Measurements from ENCODE around the gene IMPA2.
"Not testable (repeated sequence)": the region's sequence is repeated elsewhere in the genome, so short reads cannot be mapped to it uniquely, and the experiment has no call there.

IMPA2 gene

GRCh38 chr18:12036201-12036751 lies 55.0 kb downstream of the IMPA2 start:
- TF ChIP-seq CTCF (IDR thresholded peaks at IDR 0.05; ENCODE audit: borderline replicate concordance, insufficient read depth, low read depth, low read length) = no peak
- H3K4me3 ChIP-seq (ENCODE audit: low read depth, low read length) = no peak overlapping the region

- no peak for TF ChIP-seq CTCF (IDR thresholded peaks at IDR 0.05; ENCODE audit: borderline replicate concordance, insufficient read depth, low read depth, low read length)
- H3K4me3 ChIP-seq (ENCODE audit: low read depth, low read length) = peak overlapping the region; percentile 52
Observed at GRCh38 chr18:12038082-12038638, 56.9 kb downstream of the IMPA2 start.

GRCh38 chr18:12038639-12039539 lies 57.6 kb downstream of the IMPA2 start:
- peak overlapping the region; percentile 52 for H3K4me3 ChIP-seq (ENCODE audit: low read depth, low read length)
- peak; percentile 96 for TF ChIP-seq CTCF (IDR thresholded peaks at IDR 0.05; ENCODE audit: borderline replicate concordance, insufficient read depth, low read depth, low read length)

GRCh38 chr18:12039540-12039930 lies 58.2 kb downstream of the IMPA2 start:
- H3K4me3 ChIP-seq (ENCODE audit: low read depth, low read length) = not testable (repeated sequence)

- no peak overlapping the region for H3K4me3 ChIP-seq (ENCODE audit: low read depth, low read length)
- TF ChIP-seq CTCF (IDR thresholded peaks at IDR 0.05; ENCODE audit: borderline replicate concordance, insufficient read depth, low read depth, low read length) = no peak
Observed at GRCh38 chr18:12041561-12041960, 60.3 kb downstream of the IMPA2 start.

GRCh38 chr18:12043811-12044210 lies 62.5 kb downstream of the IMPA2 start:
- no peak for TF ChIP-seq CTCF (IDR thresholded peaks at IDR 0.05; ENCODE audit: borderline replicate concordance, insufficient read depth, low read depth, low read length)
- H3K4me3 ChIP-seq (ENCODE audit: low read depth, low read length) = no peak overlapping the region

GRCh38 chr18:12044591-12044990 lies 63.3 kb downstream of the IMPA2 start:
- no peak for TF ChIP-seq CTCF (IDR thresholded peaks at IDR 0.05; ENCODE audit: borderline replicate concordance, insufficient read depth, low read depth, low read length)
- no peak overlapping the region for H3K4me3 ChIP-seq (ENCODE audit: low read depth, low read length)

All from GM12875 (cell line).